ENCODE data around the gene HIVEP1.

HIVEP1 gene

GRCh38 chr6:12020187-12020791, 8.2 kb downstream of the HIVEP1 start:
- no peak for DNase-seq

- DNase-seq, result no peak
Observed at GRCh38 chr6:12022481-12022880, 10.4 kb downstream of the HIVEP1 start.

GRCh38 chr6:12022953-12023388, 10.9 kb downstream of the HIVEP1 start:
- no peak for DNase-seq

- DNase-seq, result no peak
Observed at GRCh38 chr6:12024216-12024615, 12.1 kb downstream of the HIVEP1 start.

GRCh38 chr6:12024699-12025434, 12.8 kb downstream of the HIVEP1 start:
- DNase-seq, result peak; percentile 71

- peak; percentile 28 for DNase-seq
Observed at GRCh38 chr6:12026120-12026519, 14.0 kb downstream of the HIVEP1 start.

- no peak for DNase-seq
Observed at GRCh38 chr6:12026833-12027232, 14.7 kb downstream of the HIVEP1 start.

- peak; percentile 28 for DNase-seq
Observed at GRCh38 chr6:12028213-12028612, 16.1 kb downstream of the HIVEP1 start.

- DNase-seq, result no peak
Observed at GRCh38 chr6:12029979-12030737, 18.0 kb downstream of the HIVEP1 start.

- DNase-seq, result no peak
Observed at GRCh38 chr6:12030993-12031550, 19.0 kb downstream of the HIVEP1 start.

- DNase-seq, result peak; percentile 11
Observed at GRCh38 chr6:12032783-12033573, 20.9 kb downstream of the HIVEP1 start.

- DNase-seq, result peak; percentile 75
Observed at GRCh38 chr6:12033770-12034169, 21.7 kb downstream of the HIVEP1 start.

GRCh38 chr6:12034349-12034748, 22.2 kb downstream of the HIVEP1 start:
- no peak for DNase-seq

GRCh38 chr6:12034837-12035236, 22.7 kb downstream of the HIVEP1 start:
- peak; percentile 35 for DNase-seq

- DNase-seq, result no peak
Observed at GRCh38 chr6:12036766-12037165, 24.7 kb downstream of the HIVEP1 start.

- DNase-seq, result no peak
Observed at GRCh38 chr6:12037798-12038197, 25.7 kb downstream of the HIVEP1 start.

- DNase-seq, result no peak
Observed at GRCh38 chr6:12039540-12040459, 27.7 kb downstream of the HIVEP1 start.

- no peak for DNase-seq
Observed at GRCh38 chr6:12047304-12047703, 35.2 kb downstream of the HIVEP1 start.

- DNase-seq, result no peak
Observed at GRCh38 chr6:12047792-12048432, 35.8 kb downstream of the HIVEP1 start.

GRCh38 chr6:12048609-12049008, 36.5 kb downstream of the HIVEP1 start:
- DNase-seq, result no peak

- DNase-seq, result no peak
Observed at GRCh38 chr6:12049165-12049564, 37.1 kb downstream of the HIVEP1 start.
